ENCODE data around the gene CNPPD1. TPM values are rescaled to one million over a fixed set of nuclear protein-coding genes. Genes with fewer than 3 reads are reported as not detected.

Gene CNPPD1
- total and polyA plus RNA-seq, 5 donors from 2014 or later, result 68.2 to 143 (median 111) TPM

- H3K27ac ChIP-seq (ENCODE audit: insufficient read depth, low read length, poor library complexity, severe bottlenecking), result no peak overlapping the region
- H3K27ac Mint-ChIP-seq, result no peak overlapping the region
- ATAC-seq (ENCODE audit: low read depth in 2 of 2) (no peak), DNase-seq (no peak)
- H3K36me3 Mint-ChIP-seq, result peaks cover 7% of the 10 kb centered on the region
- no peak overlapping the region for H3K4me3 ChIP-seq (ENCODE audit: low read depth, low read length)
- no peak overlapping the region for H3K4me3 Mint-ChIP-seq
- H3K27me3 Mint-ChIP-seq, result no peaks in the 10 kb centered on the region
- no peaks in the 10 kb centered on the region for H3K9me3 Mint-ChIP-seq
- H3K4me1 ChIP-seq (ENCODE audit: control insufficient read depth, insufficient read depth, low read length, poor library complexity, severe bottlenecking), result peaks cover 9% of the 10 kb centered on the region
- H3K9me3 ChIP-seq (ENCODE audit: control insufficient read depth in 2 of 2, low read length in 2 of 2), result no peaks in the 10 kb centered on the region
- no peaks in the 10 kb centered on the region for H3K27me3 ChIP-seq (ENCODE audit: control insufficient read depth, insufficient read depth, low read length)
- peaks cover 27% of the 10 kb centered on the region for H3K36me3 ChIP-seq (ENCODE audit: control insufficient read depth, insufficient read depth, low read length)
- H3K4me1 Mint-ChIP-seq, result peaks cover 7 to 23% (median 11%) of the 10 kb centered on the region in 4 donors
Observed at GRCh38 chr2:219168932-219169331, 7.8 kb downstream of the CNPPD1 start.

- Histone ChIP-seq H3K9me3 (ENCODE audit: control insufficient read depth in 2 of 2, low read length in 2 of 2) (no peaks in the 10 kb centered on the region), H3K4me3 (ENCODE audit: low read depth, low read length) (no peak overlapping the region), H3K27me3 (ENCODE audit: control insufficient read depth, insufficient read depth, low read length) (no peaks in the 10 kb centered on the region), H3K27ac (ENCODE audit: insufficient read depth, low read length, poor library complexity, severe bottlenecking) (no peak overlapping the region), H3K36me3 (ENCODE audit: control insufficient read depth, insufficient read depth, low read length) (peaks cover 24% of the 10 kb centered on the region), H3K4me1 (ENCODE audit: control insufficient read depth, insufficient read depth, low read length, poor library complexity, severe bottlenecking) (peaks cover 5% of the 10 kb centered on the region)
- Mint-ChIP-seq H3K9me3 (no peaks in the 10 kb centered on the region), H3K4me3 (peak overlapping the region in 1 of 4 donors; percentile 29), H3K36me3 (peaks cover 7% of the 10 kb centered on the region), H3K27me3 (no peaks in the 10 kb centered on the region), H3K4me1 (peaks cover 7 to 19% (median 8%) of the 10 kb centered on the region in 4 donors), H3K27ac (no peak overlapping the region)
- DNase-seq, result no peak
- no peak for ATAC-seq (ENCODE audit: low read depth in 2 of 2)
Observed at GRCh38 chr2:219168526-219168925, 8.2 kb downstream of the CNPPD1 start.

GRCh38 chr2:219167997-219168396 is 8.7 kb downstream of the CNPPD1 start:
- Histone ChIP-seq H3K27ac (ENCODE audit: insufficient read depth, low read length, poor library complexity, severe bottlenecking) (no peak overlapping the region), H3K27me3 (ENCODE audit: control insufficient read depth, insufficient read depth, low read length) (no peaks in the 10 kb centered on the region), H3K36me3 (ENCODE audit: control insufficient read depth, insufficient read depth, low read length) (peaks cover 19% of the 10 kb centered on the region), H3K4me1 (ENCODE audit: control insufficient read depth, insufficient read depth, low read length, poor library complexity, severe bottlenecking) (peaks cover 5% of the 10 kb centered on the region), H3K9me3 (ENCODE audit: control insufficient read depth in 2 of 2, low read length in 2 of 2) (no peaks in the 10 kb centered on the region), H3K4me3 (ENCODE audit: low read depth, low read length) (no peak overlapping the region)
- Mint-ChIP-seq H3K27me3 (no peaks in the 10 kb centered on the region), H3K9me3 (no peaks in the 10 kb centered on the region), H3K4me1 (peaks cover 4 to 14% (median 7%) of the 10 kb centered on the region in 4 donors), H3K36me3 (peaks cover 7% of the 10 kb centered on the region), H3K27ac (peak overlapping the region in 2 of 3 donors; percentile 25 to 66), H3K4me3 (peak overlapping the region in 1 of 4 donors; percentile 29)
- ATAC-seq (ENCODE audit: low read depth in 2 of 2) (no peak), DNase-seq (no peak)

- Mint-ChIP-seq H3K4me3 (peak overlapping the region in 1 of 4 donors; percentile 69), H3K9me3 (no peaks in the 10 kb centered on the region), H3K36me3 (peaks cover 7% of the 10 kb centered on the region), H3K27me3 (peaks cover under 1% of the 10 kb centered on the region), H3K27ac (no peak overlapping the region), H3K4me1 (peaks cover 0 to 14% (median 10%) of the 10 kb centered on the region in 4 donors)
- ATAC-seq (ENCODE audit: low read depth in 2 of 2), result no peak
- DNase-seq, result no peak
- Histone ChIP-seq H3K9me3 (ENCODE audit: control insufficient read depth in 2 of 2, low read length in 2 of 2) (no peaks in the 10 kb centered on the region), H3K36me3 (ENCODE audit: control insufficient read depth, insufficient read depth, low read length) (peaks cover 2% of the 10 kb centered on the region), H3K4me1 (ENCODE audit: control insufficient read depth, insufficient read depth, low read length, poor library complexity, severe bottlenecking) (peaks cover 6% of the 10 kb centered on the region), H3K4me3 (ENCODE audit: low read depth, low read length) (no peak overlapping the region), H3K27me3 (ENCODE audit: control insufficient read depth, insufficient read depth, low read length) (no peaks in the 10 kb centered on the region), H3K27ac (ENCODE audit: insufficient read depth, low read length, poor library complexity, severe bottlenecking) (no peak overlapping the region)
Observed at GRCh38 chr2:219165058-219165911, 11.4 kb downstream of the CNPPD1 start.

GRCh38 chr2:219163156-219163555 is 13.6 kb downstream of the CNPPD1 start:
- Histone ChIP-seq H3K27me3 (ENCODE audit: control insufficient read depth, insufficient read depth, low read length) (no peaks in the 10 kb centered on the region), H3K36me3 (ENCODE audit: control insufficient read depth, insufficient read depth, low read length) (peaks cover 4% of the 10 kb centered on the region), H3K27ac (ENCODE audit: insufficient read depth, low read length, poor library complexity, severe bottlenecking) (no peak overlapping the region), H3K9me3 (ENCODE audit: control insufficient read depth in 2 of 2, low read length in 2 of 2) (no peaks in the 10 kb centered on the region), H3K4me3 (ENCODE audit: low read depth, low read length) (no peak overlapping the region), H3K4me1 (ENCODE audit: control insufficient read depth, insufficient read depth, low read length, poor library complexity, severe bottlenecking) (peaks cover 13% of the 10 kb centered on the region)
- no peak for DNase-seq
- Mint-ChIP-seq H3K4me3 (peak overlapping the region in 3 of 4 donors; percentile 10 to 94 (median 21)), H3K36me3 (peaks cover 7% of the 10 kb centered on the region), H3K27me3 (peaks cover 5% of the 10 kb centered on the region), H3K27ac (no peak overlapping the region), H3K4me1 (peaks cover 12 to 27% (median 19%) of the 10 kb centered on the region in 4 donors), H3K9me3 (no peaks in the 10 kb centered on the region)
- no peak for ATAC-seq (ENCODE audit: low read depth in 2 of 2)

GRCh38 chr2:219161097-219161496 is 15.6 kb downstream of the CNPPD1 start:
- peaks cover 12 to 27% (median 20%) of the 10 kb centered on the region in 4 donors for H3K4me1 Mint-ChIP-seq
- H3K27ac Mint-ChIP-seq, result peak overlapping the region in 2 of 3 donors; percentile 83 to 97
- peaks cover 22% of the 10 kb centered on the region for H3K36me3 Mint-ChIP-seq
- Histone ChIP-seq H3K27me3 (ENCODE audit: control insufficient read depth, insufficient read depth, low read length) (no peaks in the 10 kb centered on the region), H3K4me1 (ENCODE audit: control insufficient read depth, insufficient read depth, low read length, poor library complexity, severe bottlenecking) (peaks cover 13% of the 10 kb centered on the region), H3K36me3 (ENCODE audit: control insufficient read depth, insufficient read depth, low read length) (peaks cover 21% of the 10 kb centered on the region), H3K27ac (ENCODE audit: insufficient read depth, low read length, poor library complexity, severe bottlenecking) (peak overlapping the region; percentile 83), H3K9me3 (ENCODE audit: control insufficient read depth in 2 of 2, low read length in 2 of 2) (no peaks in the 10 kb centered on the region), H3K4me3 (ENCODE audit: low read depth, low read length) (peak overlapping the region; percentile 56)
- H3K4me3 Mint-ChIP-seq, result peak overlapping the region; percentile 94 to 98 (median 94)
- H3K9me3 Mint-ChIP-seq, result no peaks in the 10 kb centered on the region
- ATAC-seq (ENCODE audit: low read depth in 2 of 2), result no peak
- peaks cover 5% of the 10 kb centered on the region for H3K27me3 Mint-ChIP-seq
- DNase-seq, result no peak

GRCh38 chr2:219160186-219161017 is 16.3 kb downstream of the CNPPD1 start, which contains the start of gene NHEJ1:
Gene NHEJ1, minus strand, starts transcription at chr2:219160815. Its CDS starts 2,453 bp downstream, at chr2:219158362.
- H3K4me3 Mint-ChIP-seq, result peak within 1 kb of the TSS; percentile 94 to 98 (median 94)
- H3K36me3 ChIP-seq (ENCODE audit: control insufficient read depth, insufficient read depth, low read length), result peaks cover 21% of the 10 kb centered on the region
- H3K4me1 ChIP-seq (ENCODE audit: control insufficient read depth, insufficient read depth, low read length, poor library complexity, severe bottlenecking), result peaks cover 13% of the 10 kb centered on the region
- H3K9me3 ChIP-seq (ENCODE audit: control insufficient read depth in 2 of 2, low read length in 2 of 2), result no peaks in the 10 kb centered on the region
- peaks cover 19% of the 10 kb centered on the region for H3K36me3 Mint-ChIP-seq
- H3K4me3 ChIP-seq (ENCODE audit: low read depth, low read length), result peak within 1 kb of the TSS; percentile 56
- H3K27me3 Mint-ChIP-seq, result peaks cover 5% of the 10 kb centered on the region
- peak; percentile 87 to 94 (median 93) for DNase-seq
- peak; percentile 91 to 96 for ATAC-seq (ENCODE audit: low read depth in 2 of 2)
- peaks cover 12 to 27% (median 19%) of the 10 kb centered on the region in 4 donors for H3K4me1 Mint-ChIP-seq
- H3K27ac Mint-ChIP-seq, result peak within 1 kb of the TSS; percentile 83 to 97 (median 93)
- peak within 1 kb of the TSS; percentile 83 for H3K27ac ChIP-seq (ENCODE audit: insufficient read depth, low read length, poor library complexity, severe bottlenecking)
- H3K9me3 Mint-ChIP-seq, result no peaks in the 10 kb centered on the region
- no peaks in the 10 kb centered on the region for H3K27me3 ChIP-seq (ENCODE audit: control insufficient read depth, insufficient read depth, low read length)
